K562 (cell line): ENCODE measurements around the gene ZMIZ1. TPM values are rescaled to one million over a fixed set of nuclear protein-coding genes. Genes with fewer than 3 reads are reported as not detected.
A peak's percentile ranks its signal among the peaks of the same experiment; 100 is the strongest.

Source experiments
- CBFA2T3 ChIP-seq: fragments of 450-650 bp; IDR thresholded peaks from 2 replicates; pipeline ENCODE4 v1.6.1; 2017
- CCNT2 ChIP-seq: IDR thresholded peaks from 2 replicates; pipeline ENCODE4 v1.6.1; 2011; ENCODE audit warnings: borderline replicate concordance, low read depth, mild to moderate bottlenecking, moderate library complexity, mixed read lengths, low read length; ENCODE audit not compliant: insufficient read length; ENCODE audit errors: extremely low read depth
- ELK1 ChIP-seq: sonication (generic); formaldehyde crosslinking; IDR thresholded peaks from 2 replicates; pipeline ENCODE4 v1.8.1; 2022; ENCODE audit warnings: missing genetic modification reagents
- FOSL1 ChIP-seq: fragments of 200-800 bp; sonication (Bioruptor generic); conservative IDR thresholded peaks from 2 replicates; pipeline ENCODE4 v1.6.1; 2016; ENCODE audit warnings: missing genetic modification characterization, missing compliant biosample characterization
- ILK ChIP-seq: fragments of 450-650 bp; IDR thresholded peaks from 2 replicates; pipeline ENCODE4 v1.6.1; 2016; ENCODE audit warnings: missing genetic modification characterization, low read depth, mild to moderate bottlenecking, missing compliant biosample characterization, moderate library complexity, borderline replicate concordance
- MAZ ChIP-seq, 2 experiments: fragments of 450-650 bp in 1 of 2; sonication (generic) in 1 of 2; formaldehyde crosslinking; IDR thresholded peaks in 1 of 2; conservative IDR thresholded peaks in 1 of 2; 2 replicates each; pipeline versions ENCODE4 v1.4.0 to v1.5.0; 2020; ENCODE audit warnings: mild to moderate bottlenecking in 1 of 2, missing genetic modification reagents in 1 of 2
- MBD2 ChIP-seq: sonication (generic); IDR thresholded peaks from 2 replicates; pipeline ENCODE4 v1.6.1; 2016; ENCODE audit warnings: low read depth, borderline replicate concordance
- MEIS2 ChIP-seq: fragments of 450-650 bp; IDR thresholded peaks from 2 replicates; pipeline ENCODE4 v1.6.1; 2014; ENCODE audit warnings: mild to moderate bottlenecking; ENCODE audit not compliant: partially characterized antibody
- MYNN ChIP-seq, 2 experiments: sonication (generic); formaldehyde crosslinking in 1 of 2; IDR thresholded peaks; 2 replicates each; pipeline versions ENCODE4 v1.5.0 to v1.6.1; 2016 to 2020; ENCODE audit warnings: antibody characterized with exemption in 1 of 2, missing genetic modification reagents in 1 of 2
- NFIC ChIP-seq: fragments of 450-650 bp; IDR thresholded peaks from 2 replicates; pipeline ENCODE4 v1.6.1; 2017; ENCODE audit warnings: mild to moderate bottlenecking, inconsistent platforms
- SP1 ChIP-seq: sonication (generic); formaldehyde crosslinking; IDR thresholded peaks from 2 replicates; pipeline ENCODE4 v1.8.1; 2022; ENCODE audit warnings: mild to moderate bottlenecking, missing genetic modification reagents
- ZC3H8 ChIP-seq: fragments of 450-650 bp; IDR thresholded peaks from 2 replicates; pipeline ENCODE4 v1.6.1; 2017
- ZNF408 ChIP-seq: fragments of 250-450 bp; sonication (Bioruptor Pico); IDR thresholded peaks from 2 replicates; pipeline ENCODE4 v1.4.0; 2020; ENCODE audit warnings: low read depth, mild to moderate bottlenecking, moderate library complexity
- polyA plus RNA-seq, 8 experiments: library from polyadenylated mRNA; depleted of rRNA in 4 of 8; stranded (reverse) in 5 of 8; unstranded in 3 of 8; fragments of >200 nt; fragmentation: Nextera tagmentation in 2 of 8; fragmentation: Illumina TruSeq in 1 of 8; extraction: Ambion mirVana in 2 of 8; extraction: Trizol in 1 of 8; gene quantifications; 2 replicates each; pipeline versions ENCODE4 v1.2.1 to v1.2.3, GENCODE V29; 2011 to 2014; ENCODE audit warnings: inconsistent platforms in 1 of 8, missing spikeins in 1 of 8
- total RNA-seq, 7 experiments: library from RNA; depleted of rRNA in 6 of 7; stranded (reverse); fragments of >200 nt in 6 of 7; fragmentation: Illumina TruSeq in 2 of 7; extraction: Trizol in 2 of 7; gene quantifications; 2 replicates each; pipeline versions ENCODE4 v1.2.1 to v1.2.3, GENCODE V29; 2011 to 2021; ENCODE audit warnings: low replicate concordance in 1 of 7
- TF ChIP-seq, protein P1 (sequence below): fragments of 450-650 bp; IDR thresholded peaks from 2 replicates; pipeline ENCODE4 v1.6.1; 2016; ENCODE audit warnings: low read depth
- TF ChIP-seq, protein P2 (sequence below), 2 experiments: fragments of 250-450 bp in 1 of 2; fragments of 450-650 bp in 1 of 2; sonication (Bioruptor Pico) in 1 of 2; IDR thresholded peaks; 2 replicates each; pipeline versions ENCODE4 v1.6.1 to v1.8.0; 2016 to 2021; ENCODE audit warnings: mild to moderate bottlenecking in 2 of 2, moderate library complexity in 2 of 2, missing compliant biosample characterization in 1 of 2, missing genetic modification characterization in 1 of 2
- TF ChIP-seq, protein P3 (sequence below): fragments of 200-800 bp; sonication (Bioruptor generic); IDR thresholded peaks from 2 replicates; pipeline ENCODE4 v1.6.1; 2017; ENCODE audit warnings: missing genetic modification characterization, missing compliant biosample characterization

The ZMIZ1 gene
- total and polyA plus RNA-seq, 9 of the 15 experiments (the other 6 are each of a cell fraction or from before 2014, with no cell fraction given) = 1.0 to 37.3 (median 4.3) TPM

GRCh38 chr10:79129361-79129997 is 60.7 kb downstream of the ZMIZ1 start (continued):
- TF ChIP-seq, protein P1, sequence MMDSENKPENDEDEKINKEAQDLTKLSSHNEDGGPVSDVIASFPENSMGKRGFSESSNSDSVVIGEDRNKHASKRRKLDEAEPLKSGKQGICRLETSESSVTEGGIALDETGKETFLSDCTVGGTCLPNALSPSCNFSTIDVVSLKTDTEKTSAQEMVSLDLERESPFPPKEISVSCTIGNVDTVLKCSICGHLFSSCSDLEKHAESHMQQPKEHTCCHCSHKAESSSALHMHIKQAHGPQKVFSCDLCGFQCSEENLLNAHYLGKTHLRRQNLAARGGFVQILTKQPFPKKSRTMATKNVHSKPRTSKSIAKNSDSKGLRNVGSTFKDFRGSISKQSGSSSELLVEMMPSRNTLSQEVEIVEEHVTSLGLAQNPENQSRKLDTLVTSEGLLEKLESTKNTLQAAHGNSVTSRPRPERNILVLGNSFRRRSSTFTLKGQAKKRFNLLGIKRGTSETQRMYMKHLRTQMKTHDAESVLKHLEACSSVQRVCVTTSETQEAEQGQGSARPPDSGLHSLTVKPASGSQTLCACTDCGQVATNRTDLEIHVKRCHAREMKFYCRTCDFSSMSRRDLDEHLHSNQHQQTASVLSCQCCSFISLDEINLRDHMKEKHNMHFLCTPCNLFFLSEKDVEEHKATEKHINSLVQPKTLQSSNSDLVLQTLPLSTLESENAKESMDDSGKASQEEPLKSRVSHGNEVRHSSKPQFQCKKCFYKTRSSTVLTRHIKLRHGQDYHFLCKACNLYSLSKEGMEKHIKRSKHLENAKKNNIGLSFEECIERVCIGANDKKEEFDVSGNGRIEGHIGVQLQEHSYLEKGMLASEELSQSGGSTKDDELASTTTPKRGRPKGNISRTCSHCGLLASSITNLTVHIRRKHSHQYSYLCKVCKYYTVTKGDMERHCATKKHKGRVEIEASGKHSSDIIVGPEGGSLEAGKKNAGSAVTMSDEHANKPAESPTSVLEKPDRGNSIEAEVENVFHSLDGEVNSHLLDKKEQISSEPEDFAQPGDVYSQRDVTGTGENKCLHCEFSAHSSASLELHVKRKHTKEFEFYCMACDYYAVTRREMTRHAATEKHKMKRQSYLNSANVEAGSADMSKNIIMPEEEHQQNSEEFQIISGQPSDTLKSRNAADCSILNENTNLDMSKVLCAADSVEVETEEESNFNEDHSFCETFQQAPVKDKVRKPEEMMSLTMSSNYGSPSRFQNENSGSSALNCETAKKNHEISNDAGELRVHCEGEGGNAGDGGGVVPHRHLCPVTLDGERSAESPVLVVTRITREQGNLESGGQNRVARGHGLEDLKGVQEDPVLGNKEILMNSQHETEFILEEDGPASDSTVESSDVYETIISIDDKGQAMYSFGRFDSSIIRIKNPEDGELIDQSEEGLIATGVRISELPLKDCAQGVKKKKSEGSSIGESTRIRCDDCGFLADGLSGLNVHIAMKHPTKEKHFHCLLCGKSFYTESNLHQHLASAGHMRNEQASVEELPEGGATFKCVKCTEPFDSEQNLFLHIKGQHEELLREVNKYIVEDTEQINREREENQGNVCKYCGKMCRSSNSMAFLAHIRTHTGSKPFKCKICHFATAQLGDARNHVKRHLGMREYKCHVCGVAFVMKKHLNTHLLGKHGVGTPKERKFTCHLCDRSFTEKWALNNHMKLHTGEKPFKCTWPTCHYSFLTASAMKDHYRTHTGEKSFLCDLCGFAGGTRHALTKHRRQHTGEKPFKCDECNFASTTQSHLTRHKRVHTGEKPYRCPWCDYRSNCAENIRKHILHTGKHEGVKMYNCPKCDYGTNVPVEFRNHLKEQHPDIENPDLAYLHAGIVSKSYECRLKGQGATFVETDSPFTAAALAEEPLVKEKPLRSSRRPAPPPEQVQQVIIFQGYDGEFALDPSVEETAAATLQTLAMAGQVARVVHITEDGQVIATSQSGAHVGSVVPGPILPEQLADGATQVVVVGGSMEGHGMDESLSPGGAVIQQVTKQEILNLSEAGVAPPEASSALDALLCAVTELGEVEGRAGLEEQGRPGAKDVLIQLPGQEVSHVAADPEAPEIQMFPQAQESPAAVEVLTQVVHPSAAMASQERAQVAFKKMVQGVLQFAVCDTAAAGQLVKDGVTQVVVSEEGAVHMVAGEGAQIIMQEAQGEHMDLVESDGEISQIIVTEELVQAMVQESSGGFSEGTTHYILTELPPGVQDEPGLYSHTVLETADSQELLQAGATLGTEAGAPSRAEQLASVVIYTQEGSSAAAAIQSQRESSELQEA = no peak
- TF ChIP-seq ILK (tag) (no peak), ELK1 (CRISPR knock-in tag) (no peak), CCNT2 (no peak), NFIC (0 out of 2 replicates have a peak, but pooled peaks have one; percentile 3), CBFA2T3 (peak; percentile 42), ZNF408 (CRISPR knock-in tag) (no peak), SP1 (CRISPR knock-in tag) (no peak), FOSL1 (tag) (peak; percentile 63), MEIS2 (peak; percentile 83), ZC3H8 (no peak), MBD2 (no peak), MYNN (IDR thresholded peaks at IDR 0.05) (no peak), MYNN (CRISPR knock-in tag; IDR thresholded peaks at IDR 0.05) (no peak), MAZ (CRISPR knock-in tag; conservative IDR thresholded peaks at IDR 0.05 in 1 of 2, IDR thresholded peaks at IDR 0.05 in 1 of 2) (0 out of 4 replicates have a peak, but pooled peaks of 1 of the 2 experiments have one; percentile 16)
- TF ChIP-seq, protein P2, sequence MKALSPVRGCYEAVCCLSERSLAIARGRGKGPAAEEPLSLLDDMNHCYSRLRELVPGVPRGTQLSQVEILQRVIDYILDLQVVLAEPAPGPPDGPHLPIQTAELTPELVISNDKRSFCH (CRISPR knock-in tag; IDR thresholded peaks at IDR 0.05) = no peak
- TF ChIP-seq, protein P2 (tag; IDR thresholded peaks at IDR 0.05) = 0 out of 2 replicates have a peak, but pooled peaks have one; percentile 57
- TF ChIP-seq, protein P3, sequence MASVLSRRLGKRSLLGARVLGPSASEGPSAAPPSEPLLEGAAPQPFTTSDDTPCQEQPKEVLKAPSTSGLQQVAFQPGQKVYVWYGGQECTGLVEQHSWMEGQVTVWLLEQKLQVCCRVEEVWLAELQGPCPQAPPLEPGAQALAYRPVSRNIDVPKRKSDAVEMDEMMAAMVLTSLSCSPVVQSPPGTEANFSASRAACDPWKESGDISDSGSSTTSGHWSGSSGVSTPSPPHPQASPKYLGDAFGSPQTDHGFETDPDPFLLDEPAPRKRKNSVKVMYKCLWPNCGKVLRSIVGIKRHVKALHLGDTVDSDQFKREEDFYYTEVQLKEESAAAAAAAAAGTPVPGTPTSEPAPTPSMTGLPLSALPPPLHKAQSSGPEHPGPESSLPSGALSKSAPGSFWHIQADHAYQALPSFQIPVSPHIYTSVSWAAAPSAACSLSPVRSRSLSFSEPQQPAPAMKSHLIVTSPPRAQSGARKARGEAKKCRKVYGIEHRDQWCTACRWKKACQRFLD (CRISPR knock-in tag) = 0 out of 2 replicates have a peak, but pooled peaks have one; percentile 11
